H9 (cell line): ENCODE results near the gene WASHC2A. TPM values are rescaled to one million over a fixed set of nuclear protein-coding genes. Genes with fewer than 3 reads are reported as not detected.
"Not testable (repeated sequence)": the region's sequence is repeated elsewhere in the genome, so short reads cannot be mapped to it uniquely, and the experiment has no call there.

Experiments
- DNase-seq: peaks from one replicate; pipeline ENCODE4 v3.0.0-alpha.2; 2017
- H2AFZ ChIP-seq: one replicate; pipeline ENCODE4 v1.6.1; 2013; ENCODE audit warnings: mild to moderate bottlenecking, low read length, control low read depth, moderate library complexity
- H2AK5ac ChIP-seq: 2 replicates; pipeline ENCODE4 v1.6.1; 2013; ENCODE audit warnings: low read length, control low read depth, mixed read lengths; ENCODE audit not compliant: insufficient read length
- H2BK120ac ChIP-seq: one replicate; pipeline ENCODE4 v1.6.1; 2013; ENCODE audit warnings: low read depth, mild to moderate bottlenecking, low read length, control low read depth, inconsistent platforms; ENCODE audit not compliant: poor library complexity, severe bottlenecking
- H2BK12ac ChIP-seq: 2 replicates; pipeline ENCODE4 v1.6.1; 2013; ENCODE audit warnings: low read length, control low read depth, mixed read lengths, low read depth; ENCODE audit not compliant: insufficient read length
- H2BK15ac ChIP-seq: 2 replicates; pipeline ENCODE4 v1.6.1; 2013; ENCODE audit warnings: low read depth, low read length, control low read depth
- H2BK20ac ChIP-seq: one replicate; pipeline ENCODE4 v1.6.1; 2013; ENCODE audit warnings: low read depth, mild to moderate bottlenecking, low read length, control low read depth, inconsistent platforms; ENCODE audit not compliant: poor library complexity, severe bottlenecking
- H2BK5ac ChIP-seq: 2 replicates; pipeline ENCODE4 v1.6.1; 2013; ENCODE audit warnings: low read length, control low read depth, mixed read lengths; ENCODE audit not compliant: insufficient read length
- H3K14ac ChIP-seq: 2 replicates; pipeline ENCODE4 v1.6.1; 2013; ENCODE audit warnings: low read length, control low read depth; ENCODE audit not compliant: insufficient read depth
- H3K18ac ChIP-seq: 2 replicates; pipeline ENCODE4 v1.6.1; 2013; ENCODE audit warnings: low read depth, mild to moderate bottlenecking, mixed read lengths, low read length, control low read depth; ENCODE audit not compliant: insufficient read length
- H3K23ac ChIP-seq: 2 replicates; pipeline ENCODE4 v1.6.1; 2013; ENCODE audit warnings: low read length, control low read depth, mixed read lengths, low read depth; ENCODE audit not compliant: insufficient read length
- H3K23me2 ChIP-seq: 2 replicates; pipeline ENCODE4 v1.6.1; 2013; ENCODE audit warnings: low read depth, mild to moderate bottlenecking, mixed read lengths, low read length, control low read depth; ENCODE audit not compliant: insufficient read length, poor library complexity, severe bottlenecking
- H3K27ac ChIP-seq: 2 replicates; pipeline ENCODE4 v1.5.1; 2013; ENCODE audit warnings: low read length, control low read depth, mixed read lengths, low read depth; ENCODE audit not compliant: insufficient read length
- H3K27me3 ChIP-seq: 2 replicates; pipeline ENCODE4 v1.6.1; 2013; ENCODE audit warnings: low read length, control low read depth, inconsistent platforms; ENCODE audit not compliant: insufficient read depth
- H3K4ac ChIP-seq: 2 replicates; pipeline ENCODE4 v1.6.1; 2013; ENCODE audit warnings: low read depth, mild to moderate bottlenecking, control low read depth, inconsistent platforms, low read length, moderate library complexity
- H3K4me1 ChIP-seq: 2 replicates; pipeline ENCODE4 v1.6.1; 2013; ENCODE audit warnings: low read length, control low read depth, inconsistent platforms; ENCODE audit not compliant: insufficient read depth
- H3K4me2 ChIP-seq: 2 replicates; pipeline ENCODE4 v1.6.1; 2013; ENCODE audit warnings: low read length, control low read depth, mixed read lengths; ENCODE audit not compliant: insufficient read length, insufficient read depth
- H3K56ac ChIP-seq: 2 replicates; pipeline ENCODE4 v1.6.1; 2013; ENCODE audit warnings: low read depth, mild to moderate bottlenecking, mixed read lengths, low read length, control low read depth; ENCODE audit not compliant: insufficient read length
- H3K79me1 ChIP-seq: 2 replicates; pipeline ENCODE4 v1.6.1; 2013; ENCODE audit warnings: low read depth, mild to moderate bottlenecking, moderate library complexity, low read length, control low read depth, inconsistent platforms; ENCODE audit not compliant: insufficient read depth, poor library complexity, severe bottlenecking
- H3K79me2 ChIP-seq: 2 replicates; pipeline ENCODE4 v1.6.1; 2013; ENCODE audit warnings: low read length, control low read depth, inconsistent platforms; ENCODE audit not compliant: insufficient read depth
- H3K9ac ChIP-seq: 2 replicates; pipeline ENCODE4 v1.6.1; 2013; ENCODE audit warnings: low read length, control low read depth, mixed read lengths; ENCODE audit not compliant: insufficient read length; ENCODE audit errors: extremely low read depth
- H3K9me3 ChIP-seq: one replicate; pipeline ENCODE4 v1.6.1; 2013; ENCODE audit warnings: low read depth, low read length, inconsistent platforms; ENCODE audit not compliant: control insufficient read depth
- H3T11ph ChIP-seq: one replicate; pipeline ENCODE4 v1.6.1; 2013; ENCODE audit warnings: mild to moderate bottlenecking, low read length, control low read depth, inconsistent platforms
- H4K20me1 ChIP-seq: one replicate; pipeline ENCODE4 v1.6.1; 2013; ENCODE audit not compliant: control insufficient read depth, insufficient read length, insufficient read depth
- H4K5ac ChIP-seq: 2 replicates; pipeline ENCODE4 v1.6.1; 2013; ENCODE audit warnings: low read depth, mild to moderate bottlenecking, mixed read lengths, low read length, control low read depth; ENCODE audit not compliant: insufficient read length
- H4K8ac ChIP-seq: replicated peaks from 2 replicates; pipeline ENCODE4 v1.6.1; 2013; ENCODE audit warnings: low read length, control low read depth, mixed read lengths, low read depth; ENCODE audit not compliant: insufficient read length
- H4K91ac ChIP-seq: 2 replicates; pipeline ENCODE4 v1.6.1; 2013; ENCODE audit warnings: low read depth, mild to moderate bottlenecking, moderate library complexity, mixed read lengths, low read length, control low read depth; ENCODE audit not compliant: insufficient read length
- H3K27ac Mint-ChIP-seq, 3 experiments: 2 replicates in 2 of 3; 3 replicates in 1 of 3; pipeline ENCODE4 v1.8.0; 2020 to 2021; ENCODE audit warnings: mixed read lengths in 3 of 3, mild to moderate bottlenecking in 1 of 3, moderate library complexity in 1 of 3
- H3K27me3 Mint-ChIP-seq: 2 replicates; pipeline ENCODE4 v1.8.0; 2021; ENCODE audit warnings: low read depth, mild to moderate bottlenecking, moderate library complexity, mixed read lengths
- H3K36me3 Mint-ChIP-seq, 3 experiments: 2 replicates in 2 of 3; 3 replicates in 1 of 3; pipeline ENCODE4 v1.8.0; 2020 to 2021; ENCODE audit warnings: low read depth in 3 of 3, mixed read lengths in 3 of 3; ENCODE audit not compliant: insufficient read depth in 1 of 3
- H3K4me1 Mint-ChIP-seq, 2 experiments: 2 replicates each; pipeline ENCODE4 v1.8.0; 2020; ENCODE audit warnings: mixed read lengths in 2 of 2
- H3K4me3 Mint-ChIP-seq, 2 experiments: 2 replicates in 1 of 2; 3 replicates in 1 of 2; pipeline ENCODE4 v1.8.0; 2020 to 2021; ENCODE audit warnings: mild to moderate bottlenecking in 2 of 2, mixed read lengths in 2 of 2, moderate library complexity in 1 of 2
- H3K9me3 Mint-ChIP-seq, 2 experiments: 2 replicates in 1 of 2; 3 replicates in 1 of 2; pipeline ENCODE4 v1.8.0; 2020; ENCODE audit warnings: mild to moderate bottlenecking in 2 of 2, mixed read lengths in 2 of 2, moderate library complexity in 1 of 2
- WGBS: extraction: QIAGEN DNeasy Blood & Tissue Kit; methylation state at CpG from one replicate; pipeline ENCODE4 v1.1.7; 2013; ENCODE audit warnings: missing lambda C conversion rate, low lambda C conversion rate, mixed read lengths; ENCODE audit not compliant: insufficient read length; ENCODE audit errors: extremely low coverage; 5-methylcytosine and 5-hydroxymethylcytosine counted together
- long read RNA-seq: library from polyadenylated mRNA; unstranded; transcript quantifications from one replicate; pipeline ENCODE4 v2.0.0, GENCODE V29; 2020
- total RNA-seq: library from RNA; stranded (reverse); gene quantifications from 2 replicates; pipeline ENCODE4 v1.2.1, GENCODE V29; 2021

The WASHC2A gene
- 32.1 and 35.5 TPM in 2 replicates for total RNA-seq
- long read RNA-seq, full-length matches to known transcripts = 29 of 224 reads
- long read RNA-seq, partial matches to known transcripts = 120 of 224 reads
- long read RNA-seq, other reads (novel, unspliced or antisense) = 75 of 224 reads

DNA sequence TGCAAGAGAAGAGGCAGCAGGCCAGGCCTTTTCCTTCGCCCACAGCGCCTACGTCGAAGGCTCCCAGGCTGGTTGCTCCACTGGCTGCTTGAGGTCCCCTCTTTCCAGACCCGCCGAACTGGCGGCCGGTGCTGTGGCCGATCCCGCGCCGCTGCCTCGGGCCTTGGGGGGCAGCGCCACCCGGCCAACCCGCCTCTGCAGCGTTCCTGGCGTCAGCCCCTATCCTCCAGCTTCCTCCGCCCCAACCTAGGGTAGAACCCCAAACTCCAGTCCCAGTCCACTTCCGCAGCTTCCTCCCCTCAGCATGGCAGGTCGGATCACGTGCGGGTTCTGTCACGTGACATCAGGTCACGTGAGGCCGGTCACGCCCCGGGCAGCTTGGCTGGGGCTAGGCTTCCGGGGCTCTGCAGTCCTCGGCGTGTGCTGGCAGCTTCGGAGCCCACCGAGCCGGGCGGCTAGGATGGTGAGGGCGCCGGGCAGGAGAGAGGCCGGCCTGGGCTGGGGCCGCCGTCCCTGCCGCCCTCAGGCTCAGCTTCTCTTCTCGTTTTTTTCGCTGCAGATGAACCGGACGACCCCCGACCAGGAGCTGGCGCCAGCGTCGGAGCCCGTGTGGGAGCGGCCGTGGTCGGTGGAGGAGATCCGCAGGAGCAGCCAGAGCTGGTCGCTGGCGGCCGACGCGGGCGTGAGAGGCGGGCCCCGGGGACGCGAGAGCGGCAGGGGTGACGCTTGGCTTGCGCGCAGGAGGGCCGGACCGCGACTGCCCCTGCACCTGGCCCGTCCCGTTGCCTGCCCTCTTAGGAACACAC, at the start of gene WASHC2A:
WASHC2A (plus strand) TSS at position 409 of the 806 bp plus-strand sequence; CDS start at position 461, 52 bp downstream.
- not testable (repeated sequence) for H2AK5ac ChIP-seq, H3K9me3 ChIP-seq, H3K4ac ChIP-seq, H3K9ac ChIP-seq, H3K4me1 Mint-ChIP-seq, H3K27me3 Mint-ChIP-seq, H3K79me1 ChIP-seq, H3K9me3 Mint-ChIP-seq, H3T11ph ChIP-seq, H3K18ac ChIP-seq, H3K14ac ChIP-seq, H3K27ac Mint-ChIP-seq, H2BK12ac ChIP-seq, H3K27me3 ChIP-seq, H2BK15ac ChIP-seq, H4K91ac ChIP-seq, H3K79me2 ChIP-seq, H3K36me3 Mint-ChIP-seq, H3K27ac ChIP-seq, H4K5ac ChIP-seq, H2BK20ac ChIP-seq, H2AFZ ChIP-seq, H2BK5ac ChIP-seq, H3K23me2 ChIP-seq, H3K23ac ChIP-seq, H3K4me1 ChIP-seq, H2BK120ac ChIP-seq, H3K56ac ChIP-seq, H4K8ac ChIP-seq, H4K20me1 ChIP-seq
- WGBS = no CpG with 5 or more reads among the region's 73 CpGs
- H3K4me3 Mint-ChIP-seq = peak within 1 kb of the TSS; percentile 69 to 80
- peak; percentile 89 for DNase-seq
- peak within 1 kb of the TSS; percentile 56 for H3K4me2 ChIP-seq

GRCh38 chr10:50019279-50019678, 48.5 kb upstream of the WASHC2A start:
- not testable (repeated sequence) for H3K36me3 Mint-ChIP-seq, H3K4me3 Mint-ChIP-seq, H3K14ac ChIP-seq, H3K9me3 ChIP-seq, H3K9ac ChIP-seq, H2BK5ac ChIP-seq, H3T11ph ChIP-seq, H3K4ac ChIP-seq, H4K5ac ChIP-seq, H2AFZ ChIP-seq, DNase-seq, H3K9me3 Mint-ChIP-seq, H3K79me2 ChIP-seq, H3K18ac ChIP-seq, H3K27me3 Mint-ChIP-seq, H3K23me2 ChIP-seq, H2BK120ac ChIP-seq, H2BK12ac ChIP-seq, H4K20me1 ChIP-seq, H4K8ac ChIP-seq, H3K4me2 ChIP-seq, H3K4me1 Mint-ChIP-seq, H2BK20ac ChIP-seq, H3K27me3 ChIP-seq, H2BK15ac ChIP-seq, H3K56ac ChIP-seq, H2AK5ac ChIP-seq, H3K27ac ChIP-seq, H4K91ac ChIP-seq, H3K27ac Mint-ChIP-seq, H3K79me1 ChIP-seq, H3K4me1 ChIP-seq, H3K23ac ChIP-seq
- no CpG with 5 or more reads among the region's 3 CpGs for WGBS
